HepG2 (cell line): Measurements from ENCODE around the gene CDK15.

Experiments used
- JUND ChIP-seq: sonication (generic); formaldehyde crosslinking; IDR thresholded peaks from 2 replicates; pipeline ENCODE4 v1.8.0; 2022; ENCODE audit warnings: mild to moderate bottlenecking, missing genetic modification reagents
- ZBTB21 ChIP-seq: sonication (generic); formaldehyde crosslinking; IDR thresholded peaks from 2 replicates; pipeline ENCODE4 v1.4.0; 2020; ENCODE audit warnings: missing genetic modification reagents

DNA sequence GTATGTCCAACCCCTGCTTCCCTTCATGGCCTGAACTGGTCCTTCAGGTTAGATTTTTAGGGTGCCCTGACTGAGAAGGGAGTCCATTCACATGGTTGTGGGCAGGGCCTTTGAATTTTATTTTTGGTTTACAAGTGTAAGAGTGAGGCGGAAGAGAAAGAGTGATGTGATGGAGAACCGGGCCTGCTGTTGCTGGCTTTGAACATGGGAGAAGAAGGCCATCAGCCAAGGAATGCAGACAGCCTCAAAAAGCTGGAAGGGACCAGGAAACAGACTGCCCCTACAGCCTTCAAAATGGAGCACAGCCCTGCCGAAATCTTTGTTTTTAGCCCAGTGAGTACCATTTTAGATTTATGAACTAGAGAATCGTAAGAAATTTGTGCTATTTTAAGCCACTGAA, 105.0 kb downstream of the CDK15 start:
- TF ChIP-seq ZBTB21 (CRISPR knock-in tag) = no peak
- no peak for TF ChIP-seq JUND (CRISPR knock-in tag)
